Activated T-cell treated with anti-CD3 and anti-CD28 coated beads, Interleukin-2, amount 50 U/mL, for 24 hours (primary cell): ENCODE results near the gene SLA2.
A peak's percentile ranks its signal among the peaks of the same experiment; 100 is the strongest.

Experiments
- DNase-seq: peaks from one replicate; pipeline ENCODE4 v3.0.0-alpha.2; 2020
- H3K27ac Mint-ChIP-seq: 2 replicates; pipeline ENCODE4 v1.8.0; 2020; ENCODE audit warnings: mild to moderate bottlenecking, mixed read lengths
- H3K27me3 Mint-ChIP-seq: 2 replicates; pipeline ENCODE4 v1.8.0; 2020; ENCODE audit warnings: mixed read lengths
- H3K36me3 Mint-ChIP-seq: 2 replicates; pipeline ENCODE4 v1.8.0; 2020; ENCODE audit warnings: low read depth, mixed read lengths
- H3K4me1 Mint-ChIP-seq: 2 replicates; pipeline ENCODE4 v1.8.0; 2020; ENCODE audit warnings: low read depth, mixed read lengths
- H3K4me3 Mint-ChIP-seq: 2 replicates; pipeline ENCODE4 v1.8.0; 2020; ENCODE audit warnings: mild to moderate bottlenecking, moderate library complexity, mixed read lengths
- H3K9me3 Mint-ChIP-seq: 2 replicates; pipeline ENCODE4 v1.8.0; 2020; ENCODE audit warnings: mixed read lengths

The SLA2 gene

GRCh38 chr20:36607586-36608387 is 38.2 kb downstream of the SLA2 start:
- H3K4me3 Mint-ChIP-seq = peak overlapping the region; percentile 98
- H3K4me1 Mint-ChIP-seq = peaks cover 32% of the 10 kb centered on the region
- peak overlapping the region; percentile 96 for H3K27ac Mint-ChIP-seq
- H3K27me3 Mint-ChIP-seq = no peaks in the 10 kb centered on the region
- H3K9me3 Mint-ChIP-seq = no peaks in the 10 kb centered on the region
- H3K36me3 Mint-ChIP-seq = peaks cover 69% of the 10 kb centered on the region
- DNase-seq = no peak

GRCh38 chr20:36606158-36607066 is 39.6 kb downstream of the SLA2 start:
- peaks cover 56% of the 10 kb centered on the region for H3K36me3 Mint-ChIP-seq

GRCh38 chr20:36605399-36606157 is 40.4 kb downstream of the SLA2 start, which contains the start of gene RAB5IF:
Gene RAB5IF (plus strand): TSS chr20:36605779. CDS start chr20:36605952, 173 bp downstream.
- peak within 1 kb of the TSS; percentile 98 for H3K4me3 Mint-ChIP-seq
- peaks cover 27% of the 10 kb centered on the region for H3K4me1 Mint-ChIP-seq
- no peaks in the 10 kb centered on the region for H3K9me3 Mint-ChIP-seq
- peak; percentile 100 for DNase-seq
- peak within 1 kb of the TSS; percentile 96 for H3K27ac Mint-ChIP-seq
- no peaks in the 10 kb centered on the region for H3K27me3 Mint-ChIP-seq
- H3K36me3 Mint-ChIP-seq = peaks cover 47% of the 10 kb centered on the region

More at GRCh38 chr20:36606158-36607066, 39.6 kb downstream of the SLA2 start:
- Mint-ChIP-seq H3K27ac (peak overlapping the region; percentile 96), H3K4me1 (peaks cover 27% of the 10 kb centered on the region), H3K27me3 (no peaks in the 10 kb centered on the region), H3K4me3 (peak overlapping the region; percentile 98), H3K9me3 (no peaks in the 10 kb centered on the region)
- no peak for DNase-seq

- H3K4me1 Mint-ChIP-seq = peaks cover 29% of the 10 kb centered on the region
- H3K27me3 Mint-ChIP-seq = no peaks in the 10 kb centered on the region
- peaks cover 41% of the 10 kb centered on the region for H3K36me3 Mint-ChIP-seq
- peak overlapping the region; percentile 98 for H3K4me3 Mint-ChIP-seq
- H3K27ac Mint-ChIP-seq = peak overlapping the region; percentile 96
- H3K9me3 Mint-ChIP-seq = no peaks in the 10 kb centered on the region
- no peak for DNase-seq
Measured at GRCh38 chr20:36604952-36605398, 41.0 kb downstream of the SLA2 start.

GRCh38 chr20:36601540-36601939 is 44.5 kb downstream of the SLA2 start:
- H3K4me3 Mint-ChIP-seq = no peak overlapping the region
- no peaks in the 10 kb centered on the region for H3K27me3 Mint-ChIP-seq
- H3K27ac Mint-ChIP-seq = no peak overlapping the region

DNA sequence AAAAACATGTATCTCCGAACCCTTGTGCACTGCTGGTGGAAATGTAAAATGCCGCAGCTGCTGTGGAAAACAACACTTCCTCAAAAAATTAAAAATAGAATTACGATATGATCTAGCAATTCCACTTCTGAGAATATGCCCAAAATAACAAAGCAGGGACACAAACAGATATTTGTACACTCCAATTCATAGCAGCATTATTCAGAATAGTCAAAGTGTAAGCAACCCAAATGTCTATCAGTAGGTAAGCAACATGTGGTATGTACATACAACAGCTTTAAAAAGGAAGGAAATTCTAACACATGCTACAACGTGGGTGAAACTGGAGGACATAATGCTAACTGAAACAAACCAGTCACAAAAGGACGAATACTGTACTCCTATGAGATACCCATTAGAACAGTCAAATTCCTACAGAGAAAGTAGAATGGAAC is 46.1 kb downstream of the SLA2 start:
- H3K27ac Mint-ChIP-seq = peak overlapping the region; percentile 16

More at GRCh38 chr20:36601540-36601939, 44.5 kb downstream of the SLA2 start:
- Mint-ChIP-seq H3K4me1 (peaks cover 14% of the 10 kb centered on the region), H3K9me3 (no peaks in the 10 kb centered on the region), H3K36me3 (peaks cover 20% of the 10 kb centered on the region)
- DNase-seq = no peak

GRCh38 chr20:36593347-36593929 is 52.6 kb downstream of the SLA2 start:
- H3K27me3 Mint-ChIP-seq = no peaks in the 10 kb centered on the region
- no peak overlapping the region for H3K4me3 Mint-ChIP-seq
- peak overlapping the region; percentile 89 for H3K27ac Mint-ChIP-seq
- H3K4me1 Mint-ChIP-seq = peaks cover 63% of the 10 kb centered on the region
- no peak for DNase-seq
- peaks cover 81% of the 10 kb centered on the region for H3K36me3 Mint-ChIP-seq
- no peaks in the 10 kb centered on the region for H3K9me3 Mint-ChIP-seq

More for the DNA sequence above, 46.1 kb downstream of the SLA2 start:
- H3K4me3 Mint-ChIP-seq = no peak overlapping the region
- H3K27me3 Mint-ChIP-seq = no peaks in the 10 kb centered on the region
- no peak for DNase-seq
- H3K36me3 Mint-ChIP-seq = peaks cover 21% of the 10 kb centered on the region
- no peaks in the 10 kb centered on the region for H3K9me3 Mint-ChIP-seq
- peaks cover 22% of the 10 kb centered on the region for H3K4me1 Mint-ChIP-seq

DNA sequence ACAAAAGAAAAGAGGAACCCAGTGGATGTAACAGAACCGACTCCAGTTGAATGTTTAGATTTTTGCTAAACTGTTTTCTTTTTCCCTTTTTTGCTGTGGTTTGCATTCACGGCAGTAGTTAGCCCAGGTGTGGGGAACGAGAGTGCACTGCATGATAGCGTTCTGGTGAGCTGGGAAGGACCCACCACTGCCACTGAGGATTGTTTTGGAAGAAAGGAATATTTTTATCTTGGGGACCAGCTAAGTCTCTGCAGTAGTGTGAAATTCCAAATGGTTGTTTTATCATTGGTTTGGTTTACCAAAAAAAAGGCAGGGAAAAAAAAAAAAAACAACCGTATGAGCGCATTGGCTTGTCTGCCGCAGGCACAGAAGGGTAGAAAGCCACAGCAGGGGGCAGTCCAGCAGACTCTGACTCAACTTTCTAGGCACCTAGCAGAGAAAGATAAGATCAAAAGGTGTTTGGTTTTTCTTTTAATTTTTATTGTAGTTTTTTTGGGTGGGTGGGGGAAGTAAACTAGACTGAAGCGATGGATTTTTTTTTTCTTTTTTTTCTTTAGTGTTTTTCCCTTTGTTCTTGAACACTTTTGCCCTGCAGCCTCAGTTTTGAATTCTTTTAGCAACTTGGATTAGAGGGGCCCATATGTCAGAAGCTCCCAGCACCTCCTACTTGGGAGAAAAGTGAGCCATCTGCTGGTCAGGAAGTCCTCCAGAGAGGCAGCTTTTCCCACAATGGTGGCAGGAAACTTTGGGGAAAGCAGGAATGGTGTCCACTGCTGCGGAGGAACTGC is 53.9 kb downstream of the SLA2 start:
- H3K4me3 Mint-ChIP-seq = peak overlapping the region; percentile 45
- peaks cover 83% of the 10 kb centered on the region for H3K36me3 Mint-ChIP-seq
- DNase-seq = peak; percentile 53
- H3K27me3 Mint-ChIP-seq = no peaks in the 10 kb centered on the region
- H3K27ac Mint-ChIP-seq = peak overlapping the region; percentile 89
- H3K9me3 Mint-ChIP-seq = no peaks in the 10 kb centered on the region
- peaks cover 73% of the 10 kb centered on the region for H3K4me1 Mint-ChIP-seq

GRCh38 chr20:36591281-36591680 is 54.7 kb downstream of the SLA2 start:
- Mint-ChIP-seq H3K4me3 (no peak overlapping the region), H3K9me3 (no peaks in the 10 kb centered on the region), H3K27ac (peak overlapping the region; percentile 89), H3K27me3 (no peaks in the 10 kb centered on the region), H3K36me3 (peaks cover 91% of the 10 kb centered on the region), H3K4me1 (peaks cover 78% of the 10 kb centered on the region)
- no peak for DNase-seq

GRCh38 chr20:36587388-36588070 is 58.5 kb downstream of the SLA2 start:
- H3K36me3 Mint-ChIP-seq = peaks cover 93% of the 10 kb centered on the region
- H3K27me3 Mint-ChIP-seq = no peaks in the 10 kb centered on the region
- no peak overlapping the region for H3K4me3 Mint-ChIP-seq
- H3K9me3 Mint-ChIP-seq = no peaks in the 10 kb centered on the region
- no peak for DNase-seq
- peak overlapping the region; percentile 33 for H3K27ac Mint-ChIP-seq
- peaks cover 49% of the 10 kb centered on the region for H3K4me1 Mint-ChIP-seq

DNA sequence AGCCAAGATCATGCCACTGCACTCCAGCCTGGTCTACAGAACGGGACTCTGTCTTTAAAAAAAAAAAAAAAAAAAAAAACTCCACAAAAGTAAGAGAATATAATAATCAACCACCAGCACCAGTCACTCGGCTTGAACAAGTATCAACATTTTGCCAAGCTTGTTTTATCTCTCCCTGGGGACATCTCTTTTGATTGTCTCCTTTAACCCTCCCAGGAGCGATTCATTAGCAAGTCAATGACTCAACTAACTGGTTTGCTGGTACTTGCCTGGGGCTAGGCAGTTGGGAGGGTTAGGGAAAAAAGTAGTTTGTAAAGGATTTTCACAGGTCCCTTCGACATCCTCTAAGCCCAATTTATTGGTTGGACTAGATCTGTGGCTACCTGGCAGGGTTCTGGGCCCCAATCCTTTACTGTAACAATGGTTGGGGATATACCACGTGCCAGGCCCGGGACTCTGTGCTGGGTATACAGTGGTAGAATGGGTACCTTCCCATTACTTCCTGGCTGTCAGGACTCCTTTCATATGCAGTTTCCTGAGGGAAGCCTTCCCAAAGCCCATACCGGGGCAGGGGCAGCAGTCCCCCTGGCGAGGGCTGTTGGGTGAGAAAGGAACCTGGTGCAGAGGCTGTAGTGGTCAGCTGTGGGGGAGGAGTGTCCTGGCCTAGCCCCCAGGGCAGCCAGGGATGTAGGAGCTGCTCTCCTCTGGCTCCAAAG is 60.4 kb downstream of the SLA2 start:
- no peak overlapping the region for H3K4me3 Mint-ChIP-seq
- no peaks in the 10 kb centered on the region for H3K27me3 Mint-ChIP-seq
- no peaks in the 10 kb centered on the region for H3K9me3 Mint-ChIP-seq
- peaks cover 89% of the 10 kb centered on the region for H3K36me3 Mint-ChIP-seq
- H3K4me1 Mint-ChIP-seq = peaks cover 41% of the 10 kb centered on the region
- H3K27ac Mint-ChIP-seq = peak overlapping the region; percentile 71
- DNase-seq = no peak

DNA sequence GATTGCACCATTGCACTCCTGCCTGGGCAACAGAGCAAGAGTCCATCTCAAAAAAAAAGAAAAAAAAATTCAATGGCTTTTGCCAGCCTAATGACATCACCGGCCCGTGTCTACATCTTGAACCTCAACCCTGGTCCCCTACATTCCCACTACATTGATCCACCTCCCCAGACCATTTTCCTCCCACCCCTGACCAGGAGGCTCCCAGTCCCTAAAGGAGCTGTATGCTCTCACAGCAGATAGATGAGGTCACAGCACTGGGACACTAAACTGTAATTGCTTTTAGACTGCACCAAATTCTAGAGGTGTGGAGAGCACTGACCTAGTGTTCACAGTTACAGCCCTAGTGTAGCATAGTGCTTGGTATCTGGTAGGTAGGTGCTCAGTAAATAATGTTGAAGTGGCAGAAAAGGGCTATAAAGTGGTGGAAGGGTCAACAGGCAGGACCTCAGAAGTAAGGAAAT is 61.9 kb downstream of the SLA2 start:
- no peaks in the 10 kb centered on the region for H3K27me3 Mint-ChIP-seq
- peaks cover 43% of the 10 kb centered on the region for H3K4me1 Mint-ChIP-seq
- peaks cover 89% of the 10 kb centered on the region for H3K36me3 Mint-ChIP-seq
- H3K4me3 Mint-ChIP-seq = no peak overlapping the region
- DNase-seq = no peak
- peak overlapping the region; percentile 24 for H3K27ac Mint-ChIP-seq
- no peaks in the 10 kb centered on the region for H3K9me3 Mint-ChIP-seq
